ENCODE results near the gene TNNT1.

The TNNT1 gene

DNA sequence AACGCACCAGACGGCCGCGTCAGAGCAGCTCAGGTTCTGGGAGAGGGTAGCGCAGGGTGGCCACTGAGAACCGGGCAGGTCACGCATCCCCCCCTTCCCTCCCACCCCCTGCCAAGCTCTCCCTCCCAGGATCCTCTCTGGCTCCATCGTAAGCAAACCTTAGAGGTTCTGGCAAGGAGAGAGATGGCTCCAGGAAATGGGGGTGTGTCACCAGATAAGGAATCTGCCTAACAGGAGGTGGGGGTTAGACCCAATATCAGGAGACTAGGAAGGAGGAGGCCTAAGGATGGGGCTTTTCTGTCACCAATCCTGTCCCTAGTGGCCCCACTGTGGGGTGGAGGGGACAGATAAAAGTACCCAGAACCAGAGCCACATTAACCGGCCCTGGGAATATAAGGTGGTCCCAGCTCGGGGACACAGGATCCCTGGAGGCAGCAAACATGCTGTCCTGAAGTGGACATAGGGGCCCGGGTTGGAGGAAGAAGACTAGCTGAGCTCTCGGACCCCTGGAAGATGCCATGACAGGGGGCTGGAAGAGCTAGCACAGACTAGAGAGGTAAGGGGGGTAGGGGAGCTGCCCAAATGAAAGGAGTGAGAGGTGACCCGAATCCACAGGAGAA is 33.5 kb downstream of the TNNT1 start:
- in situ Hi-C loops (cut with MboI; ENCODE audit: low sequenced_read_pairs, unreplicated experiment), result no loop called here
- TF ChIP-seq, protein P1, sequence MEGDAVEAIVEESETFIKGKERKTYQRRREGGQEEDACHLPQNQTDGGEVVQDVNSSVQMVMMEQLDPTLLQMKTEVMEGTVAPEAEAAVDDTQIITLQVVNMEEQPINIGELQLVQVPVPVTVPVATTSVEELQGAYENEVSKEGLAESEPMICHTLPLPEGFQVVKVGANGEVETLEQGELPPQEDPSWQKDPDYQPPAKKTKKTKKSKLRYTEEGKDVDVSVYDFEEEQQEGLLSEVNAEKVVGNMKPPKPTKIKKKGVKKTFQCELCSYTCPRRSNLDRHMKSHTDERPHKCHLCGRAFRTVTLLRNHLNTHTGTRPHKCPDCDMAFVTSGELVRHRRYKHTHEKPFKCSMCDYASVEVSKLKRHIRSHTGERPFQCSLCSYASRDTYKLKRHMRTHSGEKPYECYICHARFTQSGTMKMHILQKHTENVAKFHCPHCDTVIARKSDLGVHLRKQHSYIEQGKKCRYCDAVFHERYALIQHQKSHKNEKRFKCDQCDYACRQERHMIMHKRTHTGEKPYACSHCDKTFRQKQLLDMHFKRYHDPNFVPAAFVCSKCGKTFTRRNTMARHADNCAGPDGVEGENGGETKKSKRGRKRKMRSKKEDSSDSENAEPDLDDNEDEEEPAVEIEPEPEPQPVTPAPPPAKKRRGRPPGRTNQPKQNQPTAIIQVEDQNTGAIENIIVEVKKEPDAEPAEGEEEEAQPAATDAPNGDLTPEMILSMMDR (IDR thresholded peaks at IDR 0.05; ENCODE audit: borderline replicate concordance, control extremely low read depth, extremely low read depth, insufficient read depth, missing control alignments), result no peak
- no peak for DNase-seq (ENCODE audit: low spot score)

DNA sequence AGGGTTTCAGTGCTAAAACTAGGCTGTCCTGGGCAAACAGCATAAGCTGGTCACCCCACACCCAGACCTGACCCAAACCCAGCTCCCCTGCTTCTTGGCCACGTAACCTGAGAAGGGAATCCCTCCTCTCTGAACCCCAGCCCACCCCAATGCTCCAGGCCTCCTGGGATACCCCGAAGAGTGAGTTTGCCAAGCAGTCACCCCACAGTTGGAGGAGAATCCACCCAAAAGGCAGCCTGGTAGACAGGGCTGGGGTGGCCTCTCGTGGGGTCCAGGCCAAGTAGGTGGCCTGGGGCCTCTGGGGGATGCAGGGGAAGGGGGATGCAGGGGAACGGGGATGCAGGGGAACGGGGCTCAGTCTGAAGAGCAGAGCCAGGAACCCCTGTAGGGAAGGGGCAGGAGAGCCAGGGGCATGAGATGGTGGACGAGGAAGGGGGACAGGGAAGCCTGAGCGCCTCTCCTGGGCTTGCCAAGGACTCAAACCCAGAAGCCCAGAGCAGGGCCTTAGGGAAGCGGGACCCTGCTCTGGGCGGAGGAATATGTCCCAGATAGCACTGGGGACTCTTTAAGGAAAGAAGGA is 34.4 kb downstream of the TNNT1 start:
- in situ Hi-C loops (cut with MboI; ENCODE audit: low sequenced_read_pairs, unreplicated experiment), result no loop called here
- no peak for DNase-seq (ENCODE audit: low spot score)
- TF ChIP-seq, protein P1 (IDR thresholded peaks at IDR 0.05; ENCODE audit: borderline replicate concordance, control extremely low read depth, extremely low read depth, insufficient read depth, missing control alignments), result no peak

DNA sequence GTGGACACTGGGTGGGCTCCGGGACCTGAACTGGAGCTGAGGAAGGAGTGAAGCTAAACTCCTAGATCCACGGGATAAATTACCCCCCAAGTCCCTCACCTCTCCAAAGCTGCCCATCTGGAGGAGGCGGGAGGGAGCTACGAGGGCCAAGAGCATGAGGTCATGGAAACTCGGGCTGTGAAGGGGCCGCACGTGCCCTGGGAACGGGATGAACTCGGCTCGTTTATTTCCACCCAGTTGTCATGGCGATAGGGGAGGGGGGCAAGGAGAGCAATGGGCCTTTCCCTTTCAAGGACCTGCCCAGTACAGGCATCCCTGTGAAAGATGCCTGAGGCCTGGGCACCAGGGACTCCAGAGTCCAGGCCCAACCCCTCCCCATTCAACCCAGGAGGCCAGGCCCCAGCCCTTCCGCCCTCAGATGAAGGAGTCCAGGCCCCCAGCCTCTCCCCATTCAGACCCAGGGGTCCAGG is 35.4 kb downstream of the TNNT1 start:
- TF ChIP-seq, protein P1 (IDR thresholded peaks at IDR 0.05; ENCODE audit: borderline replicate concordance, control extremely low read depth, extremely low read depth, insufficient read depth, missing control alignments), result no peak
- in situ Hi-C loops (cut with MboI; ENCODE audit: low sequenced_read_pairs, unreplicated experiment), result no loop called here
- no peak for DNase-seq (ENCODE audit: low spot score)

DNA sequence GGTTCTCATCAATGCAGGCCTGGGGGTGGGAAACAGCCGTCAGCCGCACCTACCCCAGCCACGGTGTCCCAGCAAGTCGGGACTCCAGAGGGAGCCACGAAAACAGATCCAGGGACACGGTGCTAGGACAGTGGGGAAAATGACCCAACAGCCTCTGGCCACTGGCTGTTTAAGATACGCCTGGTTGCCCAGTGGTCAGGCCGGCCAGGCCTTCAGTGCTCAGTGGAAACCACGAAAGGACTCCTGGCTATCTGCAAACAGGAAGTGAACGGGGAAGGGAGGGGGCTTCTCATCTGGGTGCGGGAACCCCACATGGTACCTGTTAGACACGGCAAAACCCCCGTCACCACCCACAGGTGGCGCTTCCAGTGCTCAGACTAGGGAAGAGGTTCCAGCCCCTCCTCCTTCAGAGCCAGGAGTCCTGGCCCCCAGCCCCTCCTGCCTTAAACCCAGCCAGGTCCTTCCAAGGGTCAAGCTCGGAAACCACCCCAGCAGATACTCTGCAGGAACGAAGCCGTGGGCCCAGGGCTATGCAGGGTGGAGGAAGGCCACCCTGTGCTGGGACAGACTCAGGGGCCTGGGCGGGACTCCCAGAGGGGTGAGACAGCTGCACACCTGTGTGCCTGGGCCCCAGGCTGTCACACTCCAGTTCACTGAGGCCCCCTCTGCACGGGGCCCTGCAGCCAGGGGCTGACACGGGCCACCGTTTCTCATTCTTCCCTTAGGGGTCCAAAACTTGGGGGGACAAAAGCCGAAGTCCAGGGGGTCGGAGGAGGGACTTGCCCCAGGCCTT is 36.0 kb downstream of the TNNT1 start:
- TF ChIP-seq, protein P1 (IDR thresholded peaks at IDR 0.05; ENCODE audit: borderline replicate concordance, control extremely low read depth, extremely low read depth, insufficient read depth, missing control alignments), result no peak
- peak; percentile 72 for DNase-seq (ENCODE audit: low spot score)
- in situ Hi-C loops (cut with MboI; ENCODE audit: low sequenced_read_pairs, unreplicated experiment), result no loop called here

DNA sequence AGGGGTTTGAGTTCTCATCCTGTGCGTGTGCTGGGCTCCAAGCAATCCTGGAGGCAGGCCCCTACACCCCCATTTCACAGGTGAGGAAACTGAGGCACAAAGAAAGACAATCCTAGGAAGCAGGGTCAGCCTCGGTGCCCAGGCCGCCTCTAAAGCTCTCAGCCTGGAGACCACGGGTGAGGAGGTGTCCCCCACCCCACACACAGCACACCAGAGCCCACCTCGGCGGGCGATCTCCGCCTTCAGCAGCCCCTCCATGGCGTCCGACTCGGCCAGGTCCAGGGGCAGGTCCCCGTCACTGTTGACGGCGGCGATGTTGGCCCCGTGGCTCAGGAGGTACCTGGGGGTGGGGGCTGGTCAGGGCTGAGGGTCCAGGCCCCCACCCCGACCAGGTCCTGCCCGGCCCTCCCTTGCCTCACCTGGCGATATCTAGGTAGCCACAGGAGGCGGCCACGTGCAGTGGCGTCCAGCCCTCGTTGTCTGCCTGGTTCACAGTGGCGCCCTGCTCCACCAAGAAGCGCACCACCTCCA is 36.7 kb downstream of the TNNT1 start:
- TF ChIP-seq, protein P1 (IDR thresholded peaks at IDR 0.05; ENCODE audit: borderline replicate concordance, control extremely low read depth, extremely low read depth, insufficient read depth, missing control alignments), result no peak
- no peak for DNase-seq (ENCODE audit: low spot score)
- in situ Hi-C loops (cut with MboI; ENCODE audit: low sequenced_read_pairs, unreplicated experiment), result no loop called here

DNA sequence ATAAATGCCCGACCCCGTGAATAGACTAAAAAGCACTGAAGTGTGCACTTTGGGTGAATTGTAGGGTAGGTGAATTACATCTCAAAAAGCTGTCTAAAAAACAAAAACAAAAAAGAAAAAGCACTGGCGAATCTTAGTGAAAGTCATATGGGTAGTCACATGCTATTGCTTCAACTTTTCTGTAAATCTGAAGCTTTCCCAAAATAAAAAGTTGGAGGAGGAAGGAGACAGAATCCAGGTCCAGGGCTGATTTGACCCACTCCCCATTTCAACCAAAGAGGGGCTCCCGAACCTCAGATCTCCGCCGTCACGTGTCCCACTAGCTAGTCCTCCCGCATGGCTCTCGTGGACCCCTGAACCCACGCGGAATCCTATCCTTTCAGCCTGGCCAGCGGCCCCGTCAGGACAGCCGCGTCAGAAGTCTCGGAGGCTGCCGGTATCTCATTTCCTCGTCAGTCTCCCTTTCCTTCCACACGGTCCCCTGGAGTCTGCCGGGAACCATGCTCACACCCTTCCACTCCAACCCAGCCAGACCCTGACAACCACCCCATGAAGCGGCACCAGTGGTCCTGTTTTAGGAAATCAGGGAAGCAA is 37.7 kb downstream of the TNNT1 start:
- TF ChIP-seq, protein P1 (IDR thresholded peaks at IDR 0.05; ENCODE audit: borderline replicate concordance, control extremely low read depth, extremely low read depth, insufficient read depth, missing control alignments), result no peak
- no peak for DNase-seq (ENCODE audit: low spot score)
- in situ Hi-C loops (cut with MboI; ENCODE audit: low sequenced_read_pairs, unreplicated experiment), result no loop called here
